ENCODE measurements around the gene KLKB1.

GRCh38 chr4:186227744-186228513 lies 622 bp downstream of the KLKB1 start:
- TF ChIP-seq CTCF (IDR thresholded peaks at IDR 0.05; ENCODE audit: insufficient read depth, low read depth, low read length), result no peak
- no peak for TF ChIP-seq EZH2 (IDR thresholded peaks at IDR 0.05; ENCODE audit: insufficient read depth, low read length)

Measured in astrocyte (in vitro differentiated cells and primary cell).